SU-DHL-6 (cell line): ENCODE measurements around the gene PPP4R3A.
"Not testable (repeated sequence)": the region's sequence is repeated elsewhere in the genome, so short reads cannot be mapped to it uniquely, and the experiment has no call there.

ENCODE experiments used
- H2AFZ ChIP-seq: fragments of 200-600 bp; sonication (generic); 2 replicates; pipeline ENCODE4 v1.6.1; 2014; ENCODE audit warnings: low read depth, mild to moderate bottlenecking, moderate library complexity, mixed read lengths, antibody characterized with exemption, low read length; ENCODE audit not compliant: severe bottlenecking
- H3F3A ChIP-seq: fragments of 200-600 bp; shearing (Covaris generic); 2 replicates; pipeline ENCODE4 v1.6.0; 2016; ENCODE audit warnings: antibody characterized with exemption, mild to moderate bottlenecking; ENCODE audit not compliant: insufficient read depth
- H3K27ac ChIP-seq: fragments of 200-600 bp; sonication (generic); 2 replicates; pipeline ENCODE4 v1.5.1; 2016; ENCODE audit warnings: low read depth, mild to moderate bottlenecking, low read length, moderate library complexity, mixed read lengths
- H3K27me3 ChIP-seq: fragments of 200-600 bp; sonication (generic), shearing (Covaris generic); 2 replicates; pipeline ENCODE4 v1.6.0; 2014; ENCODE audit warnings: mild to moderate bottlenecking, low read length
- H3K36me3 ChIP-seq: fragments of 200-600 bp; sonication (generic); 2 replicates; pipeline ENCODE4 v1.6.1; 2014; ENCODE audit warnings: mild to moderate bottlenecking, low read length, mixed read lengths
- H3K4me2 ChIP-seq: fragments of 300-600, 200-600 bp; shearing (Covaris generic), sonication (generic); 2 replicates; pipeline ENCODE4 v1.6.0; 2014; ENCODE audit warnings: low read length, low read depth, mild to moderate bottlenecking; ENCODE audit not compliant: poor library complexity, severe bottlenecking
- H3K4me3 ChIP-seq: fragments of 200-600 bp; sonication (generic); 2 replicates; pipeline ENCODE4 v1.5.1; 2014; ENCODE audit warnings: antibody characterized with exemption, low read length, mild to moderate bottlenecking, mixed read lengths; ENCODE audit not compliant: insufficient read depth, poor library complexity, severe bottlenecking
- H3K79me2 ChIP-seq: fragments of 200-600 bp; sonication (generic); 2 replicates; pipeline ENCODE4 v1.6.1; 2014; ENCODE audit warnings: mild to moderate bottlenecking, low read length, moderate library complexity; ENCODE audit not compliant: insufficient read depth
- H3K9ac ChIP-seq: fragments of 200-600 bp; sonication (generic); 2 replicates; pipeline ENCODE4 v1.7.0; 2014; ENCODE audit warnings: mild to moderate bottlenecking, low read length
- H3K9me2 ChIP-seq: fragments of 200-600 bp; sonication (generic); replicated peaks from 2 replicates; pipeline ENCODE4 v1.6.1; 2014; ENCODE audit warnings: low read length; ENCODE audit not compliant: insufficient read depth
- H3K9me3 ChIP-seq: fragments of 200-600 bp; sonication (generic); 2 replicates; pipeline ENCODE4 v1.6.1; 2014; ENCODE audit warnings: low read length, mixed read lengths; ENCODE audit not compliant: insufficient read depth
- H4K20me1 ChIP-seq: fragments of 200-600 bp; sonication (generic); 2 replicates; pipeline ENCODE4 v1.6.1; 2014; ENCODE audit warnings: low read depth, mild to moderate bottlenecking, antibody characterized with exemption, low read length, moderate library complexity, mixed read lengths
- EZH2phosphoT487 ChIP-seq: fragments of 200-600 bp; sonication (generic), shearing (Covaris generic); conservative IDR thresholded peaks from 2 replicates; pipeline ENCODE4 v1.6.1; 2018; ENCODE audit warnings: mild to moderate bottlenecking, antibody characterized with exemption, low read length, moderate library complexity, mixed read lengths
- TF ChIP-seq, protein P1 (sequence below): fragments of 200-600 bp; sonication (generic); IDR thresholded peaks from one replicate; pipeline ENCODE4 v1.5.1; 2017; ENCODE audit warnings: antibody characterized with exemption, mild to moderate bottlenecking, low read length, moderate library complexity; ENCODE audit not compliant: insufficient read depth, poor library complexity, severe bottlenecking

Gene PPP4R3A

DNA sequence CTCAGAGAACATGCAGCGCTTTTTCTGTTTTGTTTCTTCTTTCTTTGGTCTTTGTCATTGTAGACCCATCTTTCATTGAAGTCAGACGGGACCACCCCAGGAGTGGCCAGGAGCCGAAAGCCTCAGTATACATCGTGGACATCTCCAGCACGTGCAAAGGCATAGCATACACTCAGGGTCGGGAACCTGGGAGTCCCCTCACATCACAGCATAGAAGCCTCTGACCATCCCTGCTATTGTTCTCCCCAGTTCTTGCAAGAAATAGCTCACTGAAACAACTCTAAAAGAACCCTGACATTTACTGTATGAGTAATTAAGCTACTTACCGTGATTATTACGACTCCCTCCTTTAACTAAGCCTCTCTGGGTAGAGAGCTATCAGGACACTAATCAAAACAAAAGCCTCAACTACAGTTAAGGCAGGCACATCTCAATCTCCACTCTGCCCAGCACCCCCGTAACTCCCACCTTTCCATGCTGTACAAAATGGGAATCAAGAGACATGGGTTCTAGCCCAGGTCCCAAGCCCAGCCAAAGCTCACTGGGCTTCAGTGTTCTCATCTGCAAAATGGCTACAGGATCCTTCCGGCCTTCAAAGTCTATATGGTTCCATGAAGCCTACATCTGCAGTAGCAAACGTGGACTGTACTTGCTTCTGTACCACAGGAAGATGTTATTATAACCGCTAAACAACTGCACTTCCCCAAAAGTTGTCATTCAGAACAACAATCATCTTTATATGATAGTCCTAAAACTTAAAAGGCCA lies 99.2 kb downstream of the PPP4R3A start:
- Histone ChIP-seq H3K27ac (peak overlapping the region; percentile 97), H3K36me3 (peaks cover 22% of the 10 kb centered on the region), H2AFZ (no peak overlapping the region), H3K9ac (peak overlapping the region; percentile 16), H3K79me2 (peaks cover 100% of the 10 kb centered on the region), H3K27me3 (no peaks in the 10 kb centered on the region), H3K9me2 (no peaks in the 10 kb centered on the region), H3K9me3 (no peaks in the 10 kb centered on the region), H3K4me3 (no peak overlapping the region), H3K4me2 (peak overlapping the region; percentile 98), H4K20me1 (peaks cover 23% of the 10 kb centered on the region; the same call in 1 of the 2 replicates), H3F3A (peaks cover 27% of the 10 kb centered on the region)
- no peak for TF ChIP-seq EZH2phosphoT487
- TF ChIP-seq, protein P1, sequence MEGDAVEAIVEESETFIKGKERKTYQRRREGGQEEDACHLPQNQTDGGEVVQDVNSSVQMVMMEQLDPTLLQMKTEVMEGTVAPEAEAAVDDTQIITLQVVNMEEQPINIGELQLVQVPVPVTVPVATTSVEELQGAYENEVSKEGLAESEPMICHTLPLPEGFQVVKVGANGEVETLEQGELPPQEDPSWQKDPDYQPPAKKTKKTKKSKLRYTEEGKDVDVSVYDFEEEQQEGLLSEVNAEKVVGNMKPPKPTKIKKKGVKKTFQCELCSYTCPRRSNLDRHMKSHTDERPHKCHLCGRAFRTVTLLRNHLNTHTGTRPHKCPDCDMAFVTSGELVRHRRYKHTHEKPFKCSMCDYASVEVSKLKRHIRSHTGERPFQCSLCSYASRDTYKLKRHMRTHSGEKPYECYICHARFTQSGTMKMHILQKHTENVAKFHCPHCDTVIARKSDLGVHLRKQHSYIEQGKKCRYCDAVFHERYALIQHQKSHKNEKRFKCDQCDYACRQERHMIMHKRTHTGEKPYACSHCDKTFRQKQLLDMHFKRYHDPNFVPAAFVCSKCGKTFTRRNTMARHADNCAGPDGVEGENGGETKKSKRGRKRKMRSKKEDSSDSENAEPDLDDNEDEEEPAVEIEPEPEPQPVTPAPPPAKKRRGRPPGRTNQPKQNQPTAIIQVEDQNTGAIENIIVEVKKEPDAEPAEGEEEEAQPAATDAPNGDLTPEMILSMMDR = no peak

DNA sequence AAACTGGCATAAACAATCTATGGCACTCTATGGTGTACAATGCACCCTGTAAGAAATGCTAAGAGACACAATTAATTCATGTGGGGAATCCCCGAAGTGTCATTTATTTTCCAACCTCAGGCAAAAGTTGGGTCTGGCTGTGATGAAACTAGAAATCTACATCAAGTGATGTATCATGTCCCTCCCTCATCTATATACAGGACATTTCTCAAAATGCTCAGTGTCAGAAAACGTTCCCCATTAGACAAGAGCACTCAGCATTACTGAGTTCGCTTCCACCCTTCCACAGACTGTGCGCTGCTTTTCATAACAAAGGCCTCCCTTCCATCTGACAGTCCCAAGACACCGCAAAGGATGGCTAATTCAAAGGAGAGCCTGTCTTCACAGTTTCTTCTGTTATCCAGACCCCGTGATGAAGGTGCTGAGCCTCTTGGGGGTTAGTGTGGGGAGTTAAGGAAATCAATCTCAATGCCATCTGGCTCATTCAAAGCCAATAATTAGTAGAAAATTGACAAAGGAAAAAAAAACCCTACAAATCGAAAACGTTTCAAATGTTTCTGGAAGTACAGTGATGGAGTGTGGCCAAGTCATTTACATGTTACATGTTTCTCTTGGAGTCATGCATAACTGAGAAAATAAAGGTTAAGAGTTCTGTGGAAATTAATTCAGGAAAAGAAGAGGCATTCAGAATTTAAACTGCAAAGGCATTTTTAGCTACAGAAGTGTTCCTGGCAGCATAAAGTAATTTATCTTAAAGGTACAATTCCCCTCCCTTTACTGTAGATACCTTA lies 100.0 kb downstream of the PPP4R3A start:
- no peaks in the 10 kb centered on the region for H3K9me3 ChIP-seq
- H3K27ac ChIP-seq = peak overlapping the region; percentile 97; the same call in 1 of the 2 replicates
- H3K79me2 ChIP-seq = peaks cover 100% of the 10 kb centered on the region
- peaks cover 23% of the 10 kb centered on the region for H3F3A ChIP-seq
- H3K4me2 ChIP-seq = peak overlapping the region; percentile 98
- no peaks in the 10 kb centered on the region for H3K9me2 ChIP-seq
- no peak overlapping the region for H3K4me3 ChIP-seq
- H3K36me3 ChIP-seq = peaks cover 17% of the 10 kb centered on the region
- no peak overlapping the region for H2AFZ ChIP-seq
- peaks cover 26% of the 10 kb centered on the region; the same call in 1 of the 2 replicates for H4K20me1 ChIP-seq
- H3K9ac ChIP-seq = peak overlapping the region; percentile 9; the same call in 1 of the 2 replicates
- TF ChIP-seq EZH2phosphoT487 = no peak
- TF ChIP-seq, protein P1 = no peak
- no peaks in the 10 kb centered on the region for H3K27me3 ChIP-seq

GRCh38 chr14:91409240-91409639 lies 100.9 kb downstream of the PPP4R3A start:
- not testable (repeated sequence) for H3K9me2 ChIP-seq, H3K4me3 ChIP-seq, H3K27me3 ChIP-seq, H3K9ac ChIP-seq, H3K27ac ChIP-seq, H2AFZ ChIP-seq, H3K4me2 ChIP-seq, H3K9me3 ChIP-seq
- peaks cover 17% of the 10 kb centered on the region for H3F3A ChIP-seq
- H4K20me1 ChIP-seq = peaks cover 26% of the 10 kb centered on the region; the same call in 1 of the 2 replicates
- H3K79me2 ChIP-seq = peaks cover 100% of the 10 kb centered on the region
- peaks cover 13% of the 10 kb centered on the region for H3K36me3 ChIP-seq
